Kidney epithelial cell (primary cell): ENCODE measurements around the gene CEP85. TPM values are rescaled to one million over a fixed set of nuclear protein-coding genes. Genes with fewer than 3 reads are reported as not detected.

ENCODE experiments used
- DNase-seq: peaks from one replicate; pipeline ENCODE4 v3.0.0-alpha.2; 2010; ENCODE audit warnings: low read depth
- H3K27me3 ChIP-seq: 2 replicates; pipeline ENCODE4 v1.6.0; 2011; ENCODE audit warnings: low read length; ENCODE audit not compliant: control insufficient read depth, insufficient read depth
- H3K36me3 ChIP-seq: 2 replicates; pipeline ENCODE4 v1.5.1; 2011; ENCODE audit warnings: low read length; ENCODE audit not compliant: control insufficient read depth, insufficient read depth
- H3K4me3 ChIP-seq: 2 replicates; pipeline ENCODE4 v1.5.1; 2011; ENCODE audit warnings: low read depth, mild to moderate bottlenecking, control low read depth, low read length
- CTCF ChIP-seq: IDR thresholded peaks from 2 replicates; pipeline ENCODE4 v1.5.1; 2011; ENCODE audit warnings: mild to moderate bottlenecking, moderate library complexity, low read length, control low read depth, inconsistent platforms; ENCODE audit not compliant: insufficient read depth, poor library complexity, severe bottlenecking
- total RNA-seq: library from RNA; depleted of rRNA; stranded (reverse); fragments of >200 nt; gene quantifications from 2 replicates; pipeline ENCODE4 v1.2.3, GENCODE V29; 2015

The CEP85 gene
- total RNA-seq, 1 donor from 2014 or later = 7.5 TPM

- peaks cover 5% of the 10 kb centered on the region for H3K27me3 ChIP-seq
- no peak for TF ChIP-seq CTCF
- no peak for DNase-seq
- H3K36me3 ChIP-seq = no peaks in the 10 kb centered on the region
- H3K4me3 ChIP-seq = no peak overlapping the region
Observed at GRCh38 chr1:26200413-26200812, 33.6 kb upstream of the CEP85 start.

GRCh38 chr1:26203642-26204318 lies 30.2 kb upstream of the CEP85 start:
- Histone ChIP-seq H3K4me3 (no peak overlapping the region), H3K27me3 (peaks cover 7% of the 10 kb centered on the region), H3K36me3 (no peaks in the 10 kb centered on the region)
- no peak for TF ChIP-seq CTCF
- no peak for DNase-seq

- no peak for TF ChIP-seq CTCF
Observed at GRCh38 chr1:26210147-26210870, 23.7 kb upstream of the CEP85 start.

GRCh38 chr1:26212726-26213125 lies 21.3 kb upstream of the CEP85 start:
- no peak for DNase-seq
- H3K4me3 ChIP-seq = no peak overlapping the region
- H3K36me3 ChIP-seq = no peaks in the 10 kb centered on the region
- no peak for TF ChIP-seq CTCF
- no peaks in the 10 kb centered on the region for H3K27me3 ChIP-seq

More at GRCh38 chr1:26210147-26210870, 23.7 kb upstream of the CEP85 start:
- Histone ChIP-seq H3K36me3 (no peaks in the 10 kb centered on the region), H3K4me3 (no peak overlapping the region), H3K27me3 (peaks cover 2% of the 10 kb centered on the region)
- no peak for DNase-seq

GRCh38 chr1:26213335-26213905 lies 20.6 kb upstream of the CEP85 start:
- Histone ChIP-seq H3K36me3 (no peaks in the 10 kb centered on the region), H3K27me3 (no peaks in the 10 kb centered on the region), H3K4me3 (no peak overlapping the region)
- DNase-seq = no peak
- no peak for TF ChIP-seq CTCF
